NT2/D1 (cell line): Measurements from ENCODE around the gene RSBN1L.

ENCODE experiments used
- DNase-seq: peaks from one replicate; pipeline ENCODE4 v3.0.0-alpha.2; 2011; ENCODE audit warnings: low read depth, low spot score
- H3K27me3 ChIP-seq: 2 replicates; pipeline ENCODE4 v1.6.0; 2011; ENCODE audit warnings: mild to moderate bottlenecking; ENCODE audit not compliant: insufficient read length, insufficient read depth
- H3K36me3 ChIP-seq: 2 replicates; pipeline ENCODE4 v1.6.1; 2011; ENCODE audit warnings: mild to moderate bottlenecking, low read length, mixed read lengths; ENCODE audit not compliant: insufficient read depth, insufficient read length
- H3K4me1 ChIP-seq: 2 replicates; pipeline ENCODE4 v1.5.1; 2011; ENCODE audit not compliant: insufficient read depth, insufficient read length
- H3K4me3 ChIP-seq: 2 replicates; pipeline ENCODE4 v1.5.1; 2011; ENCODE audit warnings: low read depth; ENCODE audit not compliant: insufficient read length
- H3K9ac ChIP-seq: 2 replicates; pipeline ENCODE4 v1.6.0; 2011; ENCODE audit warnings: low read depth; ENCODE audit not compliant: insufficient read length
- H3K9me3 ChIP-seq: 2 replicates; pipeline ENCODE4 v1.5.1; 2011; ENCODE audit warnings: mild to moderate bottlenecking, low read length; ENCODE audit not compliant: insufficient read depth
- SUZ12 ChIP-seq: IDR thresholded peaks from 2 replicates; pipeline ENCODE4 v1.6.1; 2011; ENCODE audit not compliant: insufficient read length, insufficient read depth; ENCODE audit errors: extremely low read depth
- YY1 ChIP-seq: IDR thresholded peaks from 2 replicates; pipeline ENCODE4 v1.6.1; 2011; ENCODE audit not compliant: insufficient read length, insufficient read depth
- ZNF274 ChIP-seq: IDR thresholded peaks from 2 replicates; pipeline ENCODE4 v1.6.1; 2011; ENCODE audit warnings: mild to moderate bottlenecking, low read depth, low read length

RSBN1L gene

DNA sequence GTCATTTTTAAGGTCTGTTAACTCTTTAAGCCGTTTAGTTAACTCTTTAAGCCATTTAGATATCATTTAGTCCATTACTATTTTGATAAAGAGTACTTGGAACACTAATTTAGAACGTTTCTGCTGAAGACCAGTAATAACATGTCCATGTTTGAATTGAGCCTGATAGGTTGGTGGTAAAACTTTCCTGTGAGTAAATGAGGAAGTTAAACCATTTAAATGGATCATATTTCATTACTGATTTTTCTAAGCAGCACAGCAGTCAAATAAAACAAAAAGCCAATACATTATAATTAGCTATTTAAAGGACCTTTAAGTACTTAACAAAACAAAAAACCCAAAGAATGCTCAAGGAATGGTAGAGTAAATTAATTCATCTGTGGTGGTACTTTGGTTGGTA, 131.7 kb downstream of the RSBN1L start:
- TF ChIP-seq YY1 (no peak), ZNF274 (no peak), SUZ12 (no peak)
- Histone ChIP-seq H3K9me3 (no peaks in the 10 kb centered on the region), H3K4me3 (no peak overlapping the region), H3K36me3 (no peaks in the 10 kb centered on the region), H3K4me1 (no peaks in the 10 kb centered on the region), H3K9ac (no peak overlapping the region), H3K27me3 (no peaks in the 10 kb centered on the region)
- DNase-seq: no peak

DNA sequence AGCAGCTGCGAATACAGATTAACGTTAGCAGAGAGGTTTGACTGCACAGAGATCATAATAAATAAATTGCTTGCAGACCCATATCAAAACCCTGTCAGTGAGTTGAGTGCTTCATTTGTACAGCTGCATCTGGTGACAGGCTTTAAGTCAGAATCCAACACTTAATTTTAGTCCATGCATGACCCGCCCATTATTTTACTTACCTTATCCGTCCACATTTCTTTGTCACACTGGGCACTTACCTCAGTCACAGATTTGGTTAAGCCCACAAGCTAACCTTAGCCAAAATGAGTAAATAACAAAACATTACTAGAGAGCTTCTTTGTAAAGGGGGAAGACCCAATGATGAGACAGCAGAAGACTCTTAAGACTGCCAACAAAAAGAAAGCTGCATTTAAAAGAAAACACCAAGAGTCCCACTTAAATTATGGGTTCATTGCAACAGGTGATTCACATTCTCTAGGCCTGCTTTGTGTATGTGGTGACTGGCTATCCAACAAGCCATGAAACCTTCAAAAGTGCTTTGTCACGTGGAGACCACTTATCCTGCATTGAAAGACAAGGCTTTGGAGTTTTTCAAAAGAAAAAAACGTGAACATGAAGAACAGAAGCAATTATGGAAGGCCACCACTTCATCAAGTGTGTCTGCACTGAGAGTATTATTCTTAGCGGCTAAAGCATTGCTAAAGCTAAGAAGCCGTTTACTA, 134.5 kb downstream of the RSBN1L start:
- no peaks in the 10 kb centered on the region for H3K4me1 ChIP-seq
- H3K4me3 ChIP-seq: no peak overlapping the region
- no peak for DNase-seq
- H3K36me3 ChIP-seq: no peaks in the 10 kb centered on the region
- no peaks in the 10 kb centered on the region for H3K9me3 ChIP-seq
- no peak overlapping the region for H3K9ac ChIP-seq
- no peaks in the 10 kb centered on the region for H3K27me3 ChIP-seq
- TF ChIP-seq YY1 (no peak), SUZ12 (no peak), ZNF274 (no peak)

DNA sequence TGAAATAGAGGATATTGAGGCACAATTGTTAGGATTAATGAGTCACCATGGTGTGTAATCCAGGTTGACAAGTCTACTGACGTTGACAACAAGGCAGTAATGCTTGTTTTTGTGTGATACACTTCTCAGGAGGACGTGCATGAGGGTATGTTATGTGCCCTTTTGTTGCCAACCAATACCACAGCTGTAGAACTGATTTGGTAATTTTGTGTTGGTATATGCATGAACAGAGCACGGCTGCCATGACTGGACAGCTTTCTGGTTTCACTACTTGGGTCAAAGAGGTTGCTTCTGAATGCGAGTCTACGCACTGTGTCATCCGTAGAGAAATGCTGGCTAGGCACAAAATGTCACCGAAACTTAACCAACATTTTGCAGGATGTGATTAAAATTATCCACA, 135.2 kb downstream of the RSBN1L start:
- H3K9me3 ChIP-seq: no peaks in the 10 kb centered on the region
- DNase-seq: no peak
- no peak overlapping the region for H3K4me3 ChIP-seq
- TF ChIP-seq ZNF274 (no peak), SUZ12 (no peak), YY1 (no peak)
- no peak overlapping the region for H3K9ac ChIP-seq
- no peaks in the 10 kb centered on the region for H3K27me3 ChIP-seq
- no peaks in the 10 kb centered on the region for H3K4me1 ChIP-seq
- H3K36me3 ChIP-seq: no peaks in the 10 kb centered on the region

DNA sequence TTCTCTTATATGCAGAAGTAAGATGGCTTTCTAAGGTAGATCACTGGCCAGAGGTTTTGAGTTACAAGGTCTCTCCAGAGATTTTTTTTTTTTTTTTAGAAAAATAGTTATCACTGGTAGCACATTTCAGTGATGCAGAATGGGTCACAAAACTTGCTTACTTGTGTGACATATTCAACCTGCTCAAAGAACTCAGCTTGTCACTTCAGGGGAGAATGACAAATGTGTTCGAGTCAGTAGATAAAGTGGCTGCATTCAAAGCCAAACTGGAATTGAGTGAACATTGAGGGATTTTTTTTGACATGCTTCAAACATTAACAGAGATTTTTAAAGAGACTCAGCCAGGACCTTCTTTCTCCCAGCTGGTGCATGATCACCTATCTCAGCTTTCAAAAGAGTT, 135.7 kb downstream of the RSBN1L start:
- Histone ChIP-seq H3K27me3 (no peaks in the 10 kb centered on the region), H3K4me3 (no peak overlapping the region), H3K4me1 (no peaks in the 10 kb centered on the region), H3K9ac (no peak overlapping the region), H3K36me3 (no peaks in the 10 kb centered on the region), H3K9me3 (no peaks in the 10 kb centered on the region)
- no peak for DNase-seq
- no peak for TF ChIP-seq SUZ12
- no peak for TF ChIP-seq ZNF274
- TF ChIP-seq YY1: no peak
